Mammary microvascular endothelial cell (primary cell): ENCODE data around the gene PAX7. TPM values are rescaled to one million over a fixed set of nuclear protein-coding genes. Genes with fewer than 3 reads are reported as not detected.

Experiments
- total RNA-seq: library from RNA; depleted of rRNA; stranded (reverse); fragments of >200 nt; gene quantifications from 2 replicates; pipeline ENCODE4 v1.2.3, GENCODE V29; 2015

Gene PAX7
- total RNA-seq: not detected in 2 replicates

DNA sequence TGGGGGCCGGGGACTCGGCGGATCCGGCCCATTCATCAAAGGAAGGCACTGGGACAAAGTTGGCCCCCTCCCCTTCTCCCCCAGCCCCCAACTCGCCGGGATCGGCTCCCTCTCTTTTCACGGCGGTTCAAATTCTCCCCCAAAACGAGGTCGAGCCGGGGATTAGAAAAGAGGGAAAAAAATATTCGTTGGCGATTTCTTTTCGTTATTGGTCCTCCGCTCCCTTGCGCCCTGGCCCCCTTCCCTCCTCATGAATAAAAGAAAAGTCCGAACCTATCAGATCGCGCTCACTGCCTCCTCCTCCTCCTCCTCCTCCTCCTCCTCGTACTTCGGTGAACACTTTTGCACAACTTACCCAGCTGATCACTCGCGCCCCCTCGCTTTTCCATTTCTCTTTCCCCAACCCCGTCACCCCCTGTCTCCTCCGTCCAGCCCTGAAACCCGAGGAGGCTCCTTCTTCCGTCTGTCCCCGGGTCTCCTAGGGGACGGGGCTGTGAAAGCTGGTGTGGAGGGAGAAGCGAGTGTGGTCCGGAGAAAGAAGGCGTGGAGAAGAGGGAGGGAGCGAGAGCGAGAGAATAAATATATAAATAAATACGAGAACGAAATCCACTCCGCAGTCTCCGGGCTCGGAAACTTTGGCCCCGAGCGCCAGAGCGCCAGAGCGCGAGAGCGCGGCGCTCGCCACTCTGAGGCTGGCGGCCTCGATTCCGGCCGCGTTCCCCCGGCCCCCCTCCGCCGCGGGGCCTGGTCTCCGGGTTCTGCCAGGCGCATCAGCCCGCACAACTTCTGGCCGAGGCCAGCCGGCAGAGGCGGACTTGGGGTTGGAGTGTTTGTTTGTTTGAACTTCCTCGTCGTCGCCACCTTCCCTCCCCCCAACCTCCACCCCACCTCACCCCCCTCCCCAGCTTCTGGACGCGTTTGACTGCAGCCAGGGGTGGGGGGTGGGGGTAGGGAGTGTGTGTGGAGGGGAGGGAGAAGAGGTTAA lies at the start of gene PAX7:
PAX7 (plus strand) TSS at position 336 of the 985 bp plus-strand sequence. CDS start 758 bp downstream, outside the sequence.

Other genes with a start within 250 kb of the PAX7 start
- not detected in 2 replicates for gene KLHDC7A, start 149.9 kb upstream of the PAX7 start, total RNA-seq
- not detected in 2 replicates for gene TAS1R2, start 228.8 kb downstream of the PAX7 start, total RNA-seq